LNCaP clone FGC (cell line): ENCODE results near the gene LAMA2.
"Not testable (repeated sequence)": the region's sequence is repeated elsewhere in the genome, so short reads cannot be mapped to it uniquely, and the experiment has no call there.

Source experiments
- DNase-seq: peaks from one replicate; pipeline ENCODE4 v3.0.0-alpha.2; 2011; ENCODE audit warnings: low read depth
- H3K4me3 ChIP-seq: 2 replicates; pipeline ENCODE4 v1.5.1; 2011; ENCODE audit warnings: mild to moderate bottlenecking, low read depth, low read length, control low read depth
- CTCF ChIP-seq: IDR thresholded peaks from 2 replicates; pipeline ENCODE4 v1.5.1; 2012; ENCODE audit warnings: mild to moderate bottlenecking; ENCODE audit not compliant: control insufficient read depth, insufficient read depth; ENCODE audit errors: extremely low read depth

LAMA2 gene

DNA sequence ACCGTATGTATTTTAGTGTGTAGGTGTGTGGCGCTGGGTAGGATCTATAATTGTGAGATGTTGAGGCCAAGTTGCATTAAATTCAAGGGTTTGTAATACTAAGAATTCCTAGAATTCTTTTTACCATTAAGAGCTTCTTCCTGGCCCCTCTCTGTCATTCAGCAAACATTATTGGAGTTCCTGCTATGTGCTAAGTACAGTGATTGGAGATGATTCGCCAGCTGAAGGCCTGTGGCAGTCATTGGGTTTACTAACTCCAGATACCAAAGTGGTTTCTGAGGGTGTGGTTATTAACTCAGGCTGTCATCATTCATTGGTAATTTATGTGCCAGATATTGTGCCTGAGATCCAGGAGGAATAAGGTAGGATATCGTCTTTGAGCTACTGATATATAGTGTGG, 167.1 kb downstream of the LAMA2 start:
- no peak for DNase-seq
- no peak for TF ChIP-seq CTCF
- H3K4me3 ChIP-seq = no peak overlapping the region

DNA sequence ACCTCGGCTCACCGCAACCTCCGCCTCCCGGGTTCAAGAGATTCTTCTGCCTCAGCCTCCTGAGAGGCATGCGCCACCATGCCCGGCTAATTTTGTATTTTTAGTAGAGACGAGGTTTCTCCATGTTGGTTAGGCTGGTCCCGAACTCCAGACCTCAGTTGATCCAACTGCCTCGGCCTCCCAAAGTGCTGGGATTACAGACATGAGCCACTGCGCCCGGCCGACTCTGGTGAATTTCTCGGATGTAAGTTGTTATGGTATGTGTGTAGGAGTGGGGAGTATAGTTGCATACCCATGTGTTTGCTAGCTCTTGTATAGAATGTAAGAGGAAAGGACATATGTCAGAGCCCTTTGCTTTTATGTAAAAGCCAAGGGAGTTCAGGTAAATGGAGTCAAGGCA, 170.2 kb downstream of the LAMA2 start:
- not testable (repeated sequence) for DNase-seq, H3K4me3 ChIP-seq

GRCh38 chr6:129055796-129056195, 172.9 kb downstream of the LAMA2 start:
- DNase-seq = no peak
- no peak overlapping the region for H3K4me3 ChIP-seq
- no peak for TF ChIP-seq CTCF

DNA sequence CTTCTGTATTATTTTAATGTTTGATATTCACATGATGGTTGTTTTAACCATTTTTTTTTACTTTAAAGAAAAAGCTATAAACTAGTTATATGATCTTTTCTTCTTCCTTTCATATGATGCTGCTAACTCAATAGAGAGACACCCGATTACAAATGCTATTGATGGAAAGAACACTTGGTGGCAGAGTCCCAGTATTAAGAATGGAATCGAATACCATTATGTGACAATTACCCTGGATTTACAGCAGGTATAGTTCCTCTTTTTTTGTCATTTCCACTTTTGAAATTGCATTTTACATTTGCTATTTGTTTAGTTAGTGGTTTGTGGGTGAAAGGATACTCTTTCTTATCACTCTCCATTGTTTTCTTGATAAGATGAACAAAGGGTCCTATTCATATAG, 176.7 kb downstream of the LAMA2 start:
- no peak overlapping the region for H3K4me3 ChIP-seq
- no peak for TF ChIP-seq CTCF
- no peak for DNase-seq

- no peak for DNase-seq
- H3K4me3 ChIP-seq = no peak overlapping the region
- no peak for TF ChIP-seq CTCF
These were observed 186.1 kb downstream of the LAMA2 start for GRCh38 chr6:129069006-129069405.

- no peak for DNase-seq
- no peak overlapping the region for H3K4me3 ChIP-seq
- no peak for TF ChIP-seq CTCF
These were observed 190.1 kb downstream of the LAMA2 start for GRCh38 chr6:129073051-129073450.

DNA sequence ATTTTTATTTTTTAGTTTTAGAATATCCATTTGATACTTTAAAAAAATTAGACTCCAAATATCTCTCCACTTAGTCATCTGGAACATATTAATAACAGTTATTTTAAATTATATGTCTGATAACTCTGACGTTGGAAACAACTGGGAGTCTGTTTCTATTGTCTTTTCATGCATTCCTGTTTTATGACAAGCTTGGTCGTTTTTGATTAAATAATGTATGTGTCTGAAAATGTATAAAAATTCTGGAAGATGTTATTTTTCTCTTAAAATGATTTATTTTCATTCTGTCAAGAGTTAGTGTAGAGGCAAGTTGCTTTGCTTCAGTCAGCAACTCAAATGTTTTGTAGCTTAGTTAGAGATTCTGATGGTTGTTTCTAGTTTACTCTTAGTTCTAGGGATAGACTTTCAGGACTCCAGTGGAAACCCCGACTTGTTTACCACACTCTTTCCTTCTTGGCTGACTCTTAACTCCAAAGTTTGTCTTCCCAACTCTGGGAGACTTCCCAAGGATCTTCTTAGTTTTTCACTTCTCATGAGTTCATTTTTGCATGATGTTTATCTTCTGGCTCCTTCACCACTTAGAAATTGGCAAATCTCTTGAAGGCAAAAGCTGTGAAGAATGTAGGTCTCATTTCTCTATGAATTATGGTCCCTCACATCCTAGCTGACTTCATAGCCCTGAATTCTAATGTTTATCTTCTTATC, 190.9 kb downstream of the LAMA2 start:
- no peak overlapping the region for H3K4me3 ChIP-seq
- DNase-seq = no peak
- TF ChIP-seq CTCF = no peak
